IMR-90 (cell line): Measurements from ENCODE around the gene RAB12. TPM values are rescaled to one million over a fixed set of nuclear protein-coding genes. Genes with fewer than 3 reads are reported as not detected.

Source experiments
- ATAC-seq: fragments of 200-7000 bp; cut with Tn5 transposase; 2 replicates; pipeline ENCODE4 v1.9.1; 2020; ENCODE audit warnings: low read depth, mild to moderate bottlenecking, moderate library complexity
- BruUV-seq: library from RNA; stranded (reverse); fragments of 400-500 nt; replicated peaks from 2 replicates; lab custom pipeline; 2021; lab: Mats Ljungman, UMichigan
- CTCF ChIA-PET: fragments of 300-600 bp; formaldehyde crosslinking; extraction: SDS; loops from one replicate; lab custom pipeline; 2021; ENCODE audit warnings: antibody characterized with exemption; lab: Yijun Ruan, JAX
- POLR2A ChIA-PET: fragments of 300-600 bp; sonication (Branson Sonifier 250); formaldehyde crosslinking; loops from one replicate; lab custom pipeline; 2022; ENCODE audit warnings: antibody characterized with exemption; ENCODE audit not compliant: unreplicated experiment; lab: Charles Lee
- DNase-seq: peaks from one replicate; pipeline ENCODE4 v3.0.0; 2013
- H2AFZ ChIP-seq: replicated peaks from 2 replicates; pipeline ENCODE3; 2013; ENCODE audit warnings: low read length, mild to moderate bottlenecking; ENCODE audit not compliant: poor library complexity
- H2AK5ac ChIP-seq: 2 replicates; pipeline ENCODE4 v1.6.1; 2013; ENCODE audit warnings: low read depth, low read length, inconsistent platforms
- H2AK9ac ChIP-seq: replicated peaks from 2 replicates; pipeline ENCODE3; 2013; ENCODE audit warnings: mild to moderate bottlenecking, low read depth, low read length, moderate library complexity; ENCODE audit not compliant: poor library complexity
- H2BK120ac ChIP-seq: 2 replicates; pipeline ENCODE4 v1.6.1; 2013; ENCODE audit warnings: low read depth, low read length, inconsistent platforms
- H2BK15ac ChIP-seq: 3 replicates; pipeline ENCODE4 v1.6.1; 2013; ENCODE audit warnings: low read depth, low read length, inconsistent platforms
- H2BK20ac ChIP-seq: 2 replicates; pipeline ENCODE4 v1.6.1; 2013; ENCODE audit warnings: low read depth, mild to moderate bottlenecking, inconsistent platforms, low read length, moderate library complexity
- H2BK5ac ChIP-seq: 2 replicates; pipeline ENCODE4 v1.6.1; 2013; ENCODE audit warnings: mild to moderate bottlenecking, low read depth, low read length, inconsistent platforms; ENCODE audit not compliant: poor library complexity, severe bottlenecking
- H3K14ac ChIP-seq: replicated peaks from 2 replicates; pipeline ENCODE4 v1.6.1; 2013; ENCODE audit warnings: low read depth, low read length, inconsistent platforms
- H3K18ac ChIP-seq: 2 replicates; pipeline ENCODE4 v1.6.1; 2013; ENCODE audit warnings: low read depth, low read length, control low read depth
- H3K23ac ChIP-seq: 2 replicates; pipeline ENCODE4 v1.6.1; 2013; ENCODE audit warnings: low read depth, low read length, inconsistent platforms
- H3K27ac ChIP-seq: 2 replicates; pipeline ENCODE4 v1.5.1; 2013; ENCODE audit warnings: mild to moderate bottlenecking, control low read depth, low read length; ENCODE audit not compliant: insufficient read depth
- H3K27me3 ChIP-seq: 2 replicates; pipeline ENCODE4 v1.6.1; 2013; ENCODE audit warnings: low read length; ENCODE audit not compliant: control insufficient read depth, insufficient read depth
- H3K36me3 ChIP-seq: 2 replicates; pipeline ENCODE4 v1.6.1; 2013; ENCODE audit warnings: low read length, mixed read lengths; ENCODE audit not compliant: control insufficient read depth, insufficient read depth
- H3K4ac ChIP-seq: 2 replicates; pipeline ENCODE4 v1.6.1; 2013; ENCODE audit warnings: low read depth, low read length, inconsistent platforms
- H3K4me1 ChIP-seq: 2 replicates; pipeline ENCODE4 v1.6.1; 2013; ENCODE audit warnings: low read length, mixed read lengths; ENCODE audit not compliant: control insufficient read depth, insufficient read depth
- H3K4me2 ChIP-seq: 2 replicates; pipeline ENCODE4 v1.6.1; 2013; ENCODE audit warnings: low read depth, mild to moderate bottlenecking, control low read depth, low read length, moderate library complexity
- H3K4me3 ChIP-seq: 2 replicates; pipeline ENCODE4 v1.5.1; 2013; ENCODE audit warnings: low read depth, mild to moderate bottlenecking, control low read depth, low read length, moderate library complexity; ENCODE audit not compliant: insufficient read depth
- H3K56ac ChIP-seq: 2 replicates; pipeline ENCODE4 v1.6.1; 2013; ENCODE audit warnings: low read length, inconsistent platforms; ENCODE audit not compliant: insufficient read depth; ENCODE audit errors: extremely low read depth
- H3K79me1 ChIP-seq, 2 experiments: 2 replicates each; pipeline ENCODE4 v1.6.1; 2013; ENCODE audit warnings: low read length in 2 of 2, inconsistent platforms in 1 of 2, low read depth in 1 of 2
- H3K9ac ChIP-seq: 2 replicates; pipeline ENCODE4 v1.6.1; 2013; ENCODE audit warnings: low read depth, low read length, control low read depth
- H3K9me1 ChIP-seq: 2 replicates; pipeline ENCODE4 v1.6.1; 2013; ENCODE audit warnings: low read length, inconsistent platforms; ENCODE audit not compliant: insufficient read depth
- H3K9me3 ChIP-seq: 2 replicates; pipeline ENCODE4 v1.6.1; 2013; ENCODE audit warnings: low read length; ENCODE audit not compliant: control insufficient read depth, insufficient read depth
- H4K20me1 ChIP-seq: 2 replicates; pipeline ENCODE4 v1.6.1; 2013; ENCODE audit warnings: low read length, inconsistent platforms; ENCODE audit not compliant: insufficient read depth
- H4K5ac ChIP-seq: 2 replicates; pipeline ENCODE4 v1.6.1; 2013; ENCODE audit warnings: mild to moderate bottlenecking, low read depth, low read length, control low read depth
- H4K8ac ChIP-seq, 2 experiments: 2 replicates each; pipeline ENCODE4 v1.6.1; 2013; ENCODE audit warnings: low read depth in 2 of 2, low read length in 2 of 2, control low read depth in 1 of 2, inconsistent platforms in 1 of 2
- H4K91ac ChIP-seq: 2 replicates; pipeline ENCODE4 v1.6.1; 2013; ENCODE audit warnings: low read depth, low read length, inconsistent platforms; ENCODE audit not compliant: insufficient read depth
- BHLHE40 ChIP-seq: fragments of 150-350 bp; IDR thresholded peaks from 2 replicates; pipeline ENCODE4 v1.6.1; 2016; ENCODE audit warnings: mild to moderate bottlenecking, low read depth, low read length
- CHD1 ChIP-seq: IDR thresholded peaks from 2 replicates; pipeline ENCODE4 v1.6.1; 2012; ENCODE audit warnings: low read depth, low read length, improper control_type of control experiment
- FOS ChIP-seq: fragments of 150-350 bp; IDR thresholded peaks from 2 replicates; pipeline ENCODE4 v1.6.1; 2016; ENCODE audit warnings: low read depth, low read length
- MAFK ChIP-seq: IDR thresholded peaks from 2 replicates; pipeline ENCODE4 v1.6.1; 2012; ENCODE audit warnings: low read depth, low read length, improper control_type of control experiment
- MAZ ChIP-seq: IDR thresholded peaks from 2 replicates; pipeline ENCODE4 v1.6.1; 2012; ENCODE audit warnings: low read depth, mild to moderate bottlenecking, low read length, improper control_type of control experiment, moderate library complexity, borderline replicate concordance
- NFE2L2 ChIP-seq: fragments of 150-350 bp; IDR thresholded peaks from 2 replicates; pipeline ENCODE4 v1.6.1; 2016; ENCODE audit warnings: low read depth, mild to moderate bottlenecking, low read length
- POLR2A ChIP-seq: IDR thresholded peaks from 2 replicates; pipeline ENCODE4 v1.6.1; 2012; ENCODE audit warnings: mild to moderate bottlenecking, low read depth, low read length
- RAD21 ChIP-seq: IDR thresholded peaks from 2 replicates; pipeline ENCODE4 v1.6.1; 2012; ENCODE audit warnings: low read length, improper control_type of control experiment
- RCOR1 ChIP-seq: IDR thresholded peaks from 2 replicates; pipeline ENCODE4 v1.6.1; 2012; ENCODE audit warnings: mild to moderate bottlenecking, low read length, improper control_type of control experiment; ENCODE audit not compliant: insufficient replicate concordance
- RFX5 ChIP-seq: IDR thresholded peaks from 2 replicates; pipeline ENCODE4 v1.8.0; 2012; ENCODE audit warnings: low read depth, mild to moderate bottlenecking, low read length, moderate library complexity
- WGBS, 2 experiments: methylation state at CpG; one replicate each; pipeline versions ENCODE4 v1.1.5 to v1.1.7; 2013; ENCODE audit warnings: missing lambda C conversion rate in 2 of 2; ENCODE audit not compliant: insufficient read length in 1 of 2; ENCODE audit errors: extremely low coverage in 2 of 2; 5-methylcytosine and 5-hydroxymethylcytosine counted together
- dilution Hi-C: fragments of 300-500 bp; cut with HindIII; formaldehyde crosslinking; loops from one replicate; pipeline ENCODE4 v1.14.3; 2018; ENCODE audit warnings: low sequenced_read_pairs; ENCODE audit not compliant: unreplicated experiment
- in situ Hi-C: fragments of 300-500 bp; cut with MboI; formaldehyde crosslinking; loops from 3 replicates; pipeline ENCODE4 v1.14.3; 2019; ENCODE audit warnings: low sequenced_read_pairs, inconsistent platforms, mixed read lengths
- intact Hi-C: fragments of 100-400 bp; cut with micrococcal nuclease; formaldehyde crosslinking; loops from 2 replicates; pipeline ENCODE4 v1.10.0; 2022
- polyA plus RNA-seq, 3 experiments: library from polyadenylated mRNA; depleted of rRNA; stranded (reverse); fragments of >200 nt; gene quantifications; 2 replicates each; pipeline ENCODE4 v1.2.3, GENCODE V29; 2012; ENCODE audit warnings: low replicate concordance in 1 of 3
- total RNA-seq: library from RNA; depleted of rRNA; stranded (reverse); fragments of >200 nt; gene quantifications from 2 replicates; pipeline ENCODE4 v1.2.3, GENCODE V29; 2012
- TF ChIP-seq, protein P1 (sequence below): fragments of 150-350 bp; IDR thresholded peaks from 2 replicates; pipeline ENCODE4 v1.6.1; 2017; ENCODE audit warnings: mild to moderate bottlenecking, antibody characterized with exemption, low read length, low read depth
- TF ChIP-seq, protein P2 (sequence below): conservative IDR thresholded peaks from 2 replicates; pipeline ENCODE4 v1.5.1; 2012; ENCODE audit warnings: mild to moderate bottlenecking, low read depth, low read length, improper control_type of control experiment
- TF ChIP-seq, protein P3 (sequence below): fragments of 150-350 bp; IDR thresholded peaks from 2 replicates; pipeline ENCODE4 v1.6.1; 2016; ENCODE audit warnings: low read depth, mild to moderate bottlenecking, low read length, moderate library complexity, borderline replicate concordance

The RAB12 gene
- total and polyA plus RNA-seq, 2 of the 4 experiments (the other 2 are of a cell fraction): 14.9 to 19.2 TPM

GRCh38 chr18:8619041-8619440 lies 9.8 kb downstream of the RAB12 start:
- no peak overlapping the region for H3K4me3 ChIP-seq
- WGBS, 2 experiments: 100% methylated on average over 3 of the region's 5 CpGs; no CpG with 5 or more reads in 1 of the 2 experiments
- H2AK9ac ChIP-seq: no peak overlapping the region
- H2AK5ac ChIP-seq: no peak overlapping the region
- H4K91ac ChIP-seq: no peak overlapping the region
- TF ChIP-seq, protein P1, sequence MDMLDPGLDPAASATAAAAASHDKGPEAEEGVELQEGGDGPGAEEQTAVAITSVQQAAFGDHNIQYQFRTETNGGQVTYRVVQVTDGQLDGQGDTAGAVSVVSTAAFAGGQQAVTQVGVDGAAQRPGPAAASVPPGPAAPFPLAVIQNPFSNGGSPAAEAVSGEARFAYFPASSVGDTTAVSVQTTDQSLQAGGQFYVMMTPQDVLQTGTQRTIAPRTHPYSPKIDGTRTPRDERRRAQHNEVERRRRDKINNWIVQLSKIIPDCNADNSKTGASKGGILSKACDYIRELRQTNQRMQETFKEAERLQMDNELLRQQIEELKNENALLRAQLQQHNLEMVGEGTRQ: no peak
- TF ChIP-seq BHLHE40 (no peak), RCOR1 (no peak), CHD1 (no peak), RAD21 (no peak), NFE2L2 (no peak), FOS (no peak), POLR2A (no peak), RFX5 (no peak), MAFK (no peak), MAZ (no peak)
- TF ChIP-seq, protein P2, sequence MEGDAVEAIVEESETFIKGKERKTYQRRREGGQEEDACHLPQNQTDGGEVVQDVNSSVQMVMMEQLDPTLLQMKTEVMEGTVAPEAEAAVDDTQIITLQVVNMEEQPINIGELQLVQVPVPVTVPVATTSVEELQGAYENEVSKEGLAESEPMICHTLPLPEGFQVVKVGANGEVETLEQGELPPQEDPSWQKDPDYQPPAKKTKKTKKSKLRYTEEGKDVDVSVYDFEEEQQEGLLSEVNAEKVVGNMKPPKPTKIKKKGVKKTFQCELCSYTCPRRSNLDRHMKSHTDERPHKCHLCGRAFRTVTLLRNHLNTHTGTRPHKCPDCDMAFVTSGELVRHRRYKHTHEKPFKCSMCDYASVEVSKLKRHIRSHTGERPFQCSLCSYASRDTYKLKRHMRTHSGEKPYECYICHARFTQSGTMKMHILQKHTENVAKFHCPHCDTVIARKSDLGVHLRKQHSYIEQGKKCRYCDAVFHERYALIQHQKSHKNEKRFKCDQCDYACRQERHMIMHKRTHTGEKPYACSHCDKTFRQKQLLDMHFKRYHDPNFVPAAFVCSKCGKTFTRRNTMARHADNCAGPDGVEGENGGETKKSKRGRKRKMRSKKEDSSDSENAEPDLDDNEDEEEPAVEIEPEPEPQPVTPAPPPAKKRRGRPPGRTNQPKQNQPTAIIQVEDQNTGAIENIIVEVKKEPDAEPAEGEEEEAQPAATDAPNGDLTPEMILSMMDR: no peak
- TF ChIP-seq, protein P3, sequence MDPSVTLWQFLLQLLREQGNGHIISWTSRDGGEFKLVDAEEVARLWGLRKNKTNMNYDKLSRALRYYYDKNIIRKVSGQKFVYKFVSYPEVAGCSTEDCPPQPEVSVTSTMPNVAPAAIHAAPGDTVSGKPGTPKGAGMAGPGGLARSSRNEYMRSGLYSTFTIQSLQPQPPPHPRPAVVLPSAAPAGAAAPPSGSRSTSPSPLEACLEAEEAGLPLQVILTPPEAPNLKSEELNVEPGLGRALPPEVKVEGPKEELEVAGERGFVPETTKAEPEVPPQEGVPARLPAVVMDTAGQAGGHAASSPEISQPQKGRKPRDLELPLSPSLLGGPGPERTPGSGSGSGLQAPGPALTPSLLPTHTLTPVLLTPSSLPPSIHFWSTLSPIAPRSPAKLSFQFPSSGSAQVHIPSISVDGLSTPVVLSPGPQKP: no peak
- no peak overlapping the region for H3K27ac ChIP-seq
- H3K56ac ChIP-seq: no peak overlapping the region
- intact Hi-C loops (loop anchor here (5.0 kb wide), 1 partner anchor 1042 kb away; no protein-coding TSS in a partner anchor), in situ Hi-C loops (no loop called here), dilution Hi-C loops (no loop called here)
- H4K20me1 ChIP-seq: peaks cover 75% of the 10 kb centered on the region
- POLR2A ChIA-PET: no interaction called here
- H3K9ac ChIP-seq: no peak overlapping the region
- no peak overlapping the region for H2BK20ac ChIP-seq
- no peak overlapping the region for H2BK5ac ChIP-seq
- H4K5ac ChIP-seq: no peak overlapping the region
- peaks cover 28 to 81% of the 10 kb centered on the region in 2 experiments for H3K79me1 ChIP-seq
- peaks cover 28% of the 10 kb centered on the region for H3K9me1 ChIP-seq
- no peak overlapping the region for H3K18ac ChIP-seq
- DNase-seq (no peak), ATAC-seq (no peak)
- no peak overlapping the region for H3K4ac ChIP-seq
- H4K8ac ChIP-seq: no peak overlapping the region
- H3K36me3 ChIP-seq: peaks cover 3% of the 10 kb centered on the region
- no peaks in the 10 kb centered on the region for H3K9me3 ChIP-seq
- CTCF ChIA-PET: no interaction called here
- peaks cover 15% of the 10 kb centered on the region for H3K4me1 ChIP-seq
- H3K27me3 ChIP-seq: no peaks in the 10 kb centered on the region
- H3K4me2 ChIP-seq: no peak overlapping the region
- no peak overlapping the region for H2BK15ac ChIP-seq
- H2BK120ac ChIP-seq: no peak overlapping the region
- no peak overlapping the region for H3K14ac ChIP-seq
- no peak overlapping the region for H3K23ac ChIP-seq
- no TSS peak for BruUV-seq
- no peak overlapping the region for H2AFZ ChIP-seq
